Spleen (tissue), 11 donors: ENCODE results near the gene AHCYL2. TPM values are rescaled to one million over a fixed set of nuclear protein-coding genes. Genes with fewer than 3 reads are reported as not detected.
"Not testable (repeated sequence)": the region's sequence is repeated elsewhere in the genome, so short reads cannot be mapped to it uniquely, and the experiment has no call there.

Experiments used
- DNase-seq: peaks from one replicate; pipeline ENCODE4 v3.0.0-alpha.2; 2020
- H3K27ac ChIP-seq, 8 donors: fragments of 200-600 bp; sonication (generic) in 7 of 8; 1 replicate in 4 of 8; 2 replicates in 4 of 8; pipeline versions ENCODE4 v1.5.0 to v1.8.0; 2016 to 2021; ENCODE audit warnings: inconsistent platforms in 4 of 8, mild to moderate bottlenecking in 4 of 8, moderate library complexity in 1 of 8
- H3K27me3 ChIP-seq, 7 donors: fragments of 200-600 bp; sonication (generic) in 6 of 7; replicated peaks in 1 of 7; 1 replicate in 4 of 7; 2 replicates in 3 of 7; pipeline versions ENCODE4 v1.5.0 to v1.8.0; 2016 to 2021; ENCODE audit warnings: inconsistent platforms in 3 of 7, mild to moderate bottlenecking in 1 of 7
- H3K36me3 ChIP-seq, 6 donors: fragments of 200-600 bp; sonication (generic) in 5 of 6; 1 replicate in 4 of 6; 2 replicates in 2 of 6; pipeline versions ENCODE4 v1.5.0 to v1.8.0; 2016 to 2021; ENCODE audit warnings: inconsistent platforms in 2 of 6
- H3K4me1 ChIP-seq, 6 donors: fragments of 200-600 bp; sonication (generic) in 5 of 6; 1 replicate in 3 of 6; 2 replicates in 3 of 6; pipeline versions ENCODE4 v1.5.0 to v1.8.0; 2016 to 2021; ENCODE audit warnings: inconsistent platforms in 3 of 6
- H3K4me3 ChIP-seq, 8 donors: fragments of 200-600 bp; sonication (generic) in 7 of 8; 1 replicate in 4 of 8; 2 replicates in 4 of 8; pipeline versions ENCODE4 v1.5.0 to v1.8.0; 2016 to 2021; ENCODE audit warnings: inconsistent platforms in 4 of 8, mild to moderate bottlenecking in 4 of 8, moderate library complexity in 2 of 8
- H3K9me3 ChIP-seq, 8 donors: fragments of 200-600 bp; sonication (generic) in 7 of 8; 1 replicate in 4 of 8; 2 replicates in 4 of 8; pipeline versions ENCODE4 v1.5.0 to v1.8.0; 2016 to 2021; ENCODE audit warnings: inconsistent platforms in 4 of 8
- CTCF ChIP-seq, 11 experiments: fragments of 200-600 bp in 7 of 11; fragments of 450-650 bp in 4 of 11; sonication (generic) in 4 of 11; IDR thresholded peaks in 8 of 11; conservative IDR thresholded peaks in 3 of 11; 1 replicate in 7 of 11; 2 replicates in 4 of 11; pipeline versions ENCODE4 v1.4.0 to v1.8.0; 2016 to 2021; ENCODE audit warnings: antibody characterized with exemption in 11 of 11, inconsistent platforms in 4 of 11, mild to moderate bottlenecking in 1 of 11
- POLR2A ChIP-seq, 3 donors: fragments of 450-650 bp; IDR thresholded peaks; one replicate each; pipeline ENCODE4 v1.5.1; 2017; ENCODE audit warnings: antibody characterized with exemption in 3 of 3, mild to moderate bottlenecking in 1 of 3
- POLR2AphosphoS5 ChIP-seq, 3 donors: sonication (generic); formaldehyde crosslinking; IDR thresholded peaks; one replicate each; pipeline ENCODE4 v1.5.1; 2017; ENCODE audit warnings: antibody characterized with exemption in 3 of 3
- WGBS, 5 donors: extraction: QIAGEN DNeasy Blood & Tissue Kit in 3 of 5; methylation state at CpG; one replicate each; pipeline versions ENCODE4 v1.1.5 to v1.1.7; 2013 to 2018; 5-methylcytosine and 5-hydroxymethylcytosine counted together
- intact Hi-C: fragments of 100-400 bp; cut with DNase I; formaldehyde crosslinking; loops from one replicate; pipeline ENCODE4 v1.15.0; 2023; ENCODE audit warnings: low total_unique reads
- polyA plus RNA-seq, 3 donors: library from polyadenylated mRNA; stranded (reverse); fragments of 200-250 nt; gene quantifications; one replicate each; pipeline ENCODE4 v1.2.1, GENCODE V29; 2013
- total RNA-seq, 7 donors: library from RNA; depleted of rRNA in 3 of 7; stranded (reverse); fragments of >200 nt in 3 of 7; fragmentation: NEBNext Ultra II Directional in 4 of 7; extraction: Animal tissue kit (Norgen Biotek cat#: 25700) in 4 of 7; gene quantifications; one replicate each; pipeline versions ENCODE4 v1.1.0 to v1.2.1, GENCODE V29; 2016 to 2021
- donor health status: healthy with polysubstance abuse.
- donor health status: DM: no; HTN: no; CAD: no; lungs with moderate emphysema.
- donor health status: DM: no; HTN: no; CAD: no.
- donor health status: Bipolar disorder and iron deficiency.
- donor health status: healthy.
- donor health status: DM: no; HTN: no; CAD: no.
- donor health status: DM: yes; HTN: yes; CAD: no.

Gene AHCYL2
- total and polyA plus RNA-seq, 10 donors, result 3.1 to 20.1 (median 17.8) TPM

- H3K27me3 ChIP-seq, result no peaks in the 10 kb centered on the region
- H3K9me3 ChIP-seq, result no peaks in the 10 kb centered on the region
- intact Hi-C loops, result loop anchor here (10.0 kb wide), 2 partner anchors 272 to 462 kb away; no protein-coding TSS in a partner anchor
- no peak for DNase-seq
- no peak for TF ChIP-seq POLR2AphosphoS5 (IDR thresholded peaks at IDR 0.05)
- TF ChIP-seq CTCF (IDR thresholded peaks at IDR 0.05 in 8 of 11, conservative IDR thresholded peaks at IDR 0.05 in 3 of 11), result no peak
- no peak for TF ChIP-seq POLR2A (IDR thresholded peaks at IDR 0.05)
- H3K4me1 ChIP-seq, result peaks cover 0 to 2% (median under 1%) of the 10 kb centered on the region in 6 donors
- no peaks in the 10 kb centered on the region for H3K36me3 ChIP-seq
- H3K27ac ChIP-seq, result no peak overlapping the region
- no peak overlapping the region for H3K4me3 ChIP-seq
These were observed 137.7 kb downstream of the AHCYL2 start for GRCh38 chr7:129362496-129362895.

- intact Hi-C loops, result loop anchor here (5.0 to 10.0 kb wide), 3 partner anchors 105 to 457 kb away; no protein-coding TSS in a partner anchor
These were observed 142.5 kb downstream of the AHCYL2 start for GRCh38 chr7:129367349-129367699.

GRCh38 chr7:129367700-129368388, 143.0 kb downstream of the AHCYL2 start:
- H3K4me1 ChIP-seq, result peaks cover 4 to 21% (median 14%) of the 10 kb centered on the region in 6 donors
- peak overlapping the region in 3 of 8 donors; percentile 4 to 15 (median 8) for H3K27ac ChIP-seq
- no peaks in the 10 kb centered on the region for H3K27me3 ChIP-seq
- no peaks in the 10 kb centered on the region for H3K36me3 ChIP-seq
- H3K9me3 ChIP-seq, result no peaks in the 10 kb centered on the region
- no peak for TF ChIP-seq POLR2AphosphoS5 (IDR thresholded peaks at IDR 0.05)
- no peak for TF ChIP-seq POLR2A (IDR thresholded peaks at IDR 0.05)
- TF ChIP-seq CTCF (IDR thresholded peaks at IDR 0.05 in 8 of 11, conservative IDR thresholded peaks at IDR 0.05 in 3 of 11), result peak; percentile 34 to 94 (median 85)
- 7 to 18% (median 10%) methylated on average over 8 to 11 of the region's 11 CpGs for WGBS, 5 donors
- peak overlapping the region in 1 of 8 donors; percentile 35 for H3K4me3 ChIP-seq
- peak; percentile 89 for DNase-seq
- intact Hi-C loops, result loop anchor here (5.0 to 10.0 kb wide), 3 partner anchors 104 to 457 kb away; no protein-coding TSS in a partner anchor

More at GRCh38 chr7:129367349-129367699, 142.5 kb downstream of the AHCYL2 start:
- H3K27me3 ChIP-seq, result no peaks in the 10 kb centered on the region
- DNase-seq, result no peak
- H3K9me3 ChIP-seq, result no peaks in the 10 kb centered on the region
- H3K27ac ChIP-seq, result no peak overlapping the region
- TF ChIP-seq POLR2A (IDR thresholded peaks at IDR 0.05), result no peak
- H3K4me1 ChIP-seq, result peaks cover 4 to 21% (median 14%) of the 10 kb centered on the region in 6 donors
- H3K36me3 ChIP-seq, result no peaks in the 10 kb centered on the region
- H3K4me3 ChIP-seq, result no peak overlapping the region
- 92 to 96% (median 95%) methylated on average over 1 of the region's 1 CpG for WGBS, 5 donors

GRCh38 chr7:129368389-129368986, 143.7 kb downstream of the AHCYL2 start:
- peaks cover 4 to 21% (median 14%) of the 10 kb centered on the region in 6 donors for H3K4me1 ChIP-seq
- peak overlapping the region in 3 of 8 donors; percentile 4 to 15 (median 8) for H3K27ac ChIP-seq
- TF ChIP-seq POLR2A (IDR thresholded peaks at IDR 0.05) (no peak), CTCF (IDR thresholded peaks at IDR 0.05 in 8 of 11, conservative IDR thresholded peaks at IDR 0.05 in 3 of 11) (no peak), POLR2AphosphoS5 (IDR thresholded peaks at IDR 0.05) (no peak)
- 22 to 38% (median 32%) methylated on average over 7 of the region's 7 CpGs for WGBS, 5 donors
- H3K36me3 ChIP-seq, result no peaks in the 10 kb centered on the region
- no peaks in the 10 kb centered on the region for H3K27me3 ChIP-seq
- DNase-seq, result no peak
- H3K9me3 ChIP-seq, result no peaks in the 10 kb centered on the region
- H3K4me3 ChIP-seq, result peak overlapping the region in 1 of 8 donors; percentile 35
- intact Hi-C loops, result loop anchor here (5.0 to 10.0 kb wide), 3 partner anchors 104 to 456 kb away; no protein-coding TSS in a partner anchor

GRCh38 chr7:129369447-129369846, 144.6 kb downstream of the AHCYL2 start:
- 92 to 98% (median 94%) methylated on average over 7 of the region's 7 CpGs for WGBS, 5 donors
- not testable (repeated sequence) for H3K4me3 ChIP-seq, H3K9me3 ChIP-seq, H3K27ac ChIP-seq, H3K27me3 ChIP-seq, H3K36me3 ChIP-seq, DNase-seq
- H3K4me1 ChIP-seq, result peaks cover 4 to 21% (median 14%) of the 10 kb centered on the region in 6 donors
- intact Hi-C loops, result loop anchor here (5.0 to 10.0 kb wide), 3 partner anchors 103 to 455 kb away; no protein-coding TSS in a partner anchor
